SK-N-SH treated with all-trans-retinoic acid at 6 μM for 48 hours (cell line): ENCODE results near the gene TCF12.

Experiments
- ARNTL ChIP-seq: fragments of 450-650 bp; formaldehyde crosslinking; IDR thresholded peaks from 2 replicates; pipeline ENCODE4 v1.5.0; 2020; ENCODE audit warnings: low read depth, mild to moderate bottlenecking, moderate library complexity, borderline replicate concordance
- GLIS3 ChIP-seq: fragments of 250-450 bp; sonication (Bioruptor Pico); IDR thresholded peaks from 2 replicates; pipeline ENCODE4 v1.5.0; 2020; ENCODE audit warnings: mild to moderate bottlenecking, moderate library complexity
- ISL1 ChIP-seq: fragments of 250-450 bp; sonication (Bioruptor Pico); IDR thresholded peaks from 2 replicates; pipeline ENCODE4 v2.1.2; 2022; ENCODE audit warnings: mild to moderate bottlenecking, moderate library complexity
- RARB ChIP-seq: fragments of 250-450 bp; sonication (Bioruptor Pico); IDR thresholded peaks from 2 replicates; pipeline ENCODE4 v1.8.0; 2021; ENCODE audit warnings: mild to moderate bottlenecking, moderate library complexity
- TCF4 ChIP-seq: fragments of 250-450 bp; sonication (Bioruptor Pico); IDR thresholded peaks from 2 replicates; pipeline ENCODE4 v1.8.0; 2021; ENCODE audit warnings: mild to moderate bottlenecking, moderate library complexity, borderline replicate concordance
- TOX ChIP-seq: fragments of 250-450 bp; sonication (Bioruptor Pico); IDR thresholded peaks from 2 replicates; pipeline ENCODE4 v1.8.0; 2021; ENCODE audit warnings: mild to moderate bottlenecking, moderate library complexity, borderline replicate concordance
- ZC3H10 ChIP-seq: fragments of 250-450 bp; sonication (Bioruptor Pico); IDR thresholded peaks from 2 replicates; pipeline ENCODE4 v1.5.1; 2021; ENCODE audit warnings: mild to moderate bottlenecking, moderate library complexity
- ZFP3 ChIP-seq: fragments of 250-450 bp; sonication (Bioruptor Pico); IDR thresholded peaks from 2 replicates; pipeline ENCODE4 v1.5.0; 2020; ENCODE audit warnings: mild to moderate bottlenecking, moderate library complexity
- ZFP30 ChIP-seq: fragments of 450-650 bp; formaldehyde crosslinking; IDR thresholded peaks from 2 replicates; pipeline ENCODE4 v1.5.0; 2022; ENCODE audit warnings: mild to moderate bottlenecking, moderate library complexity
- ZNF565 ChIP-seq: fragments of 450-650 bp; formaldehyde crosslinking; conservative IDR thresholded peaks from 2 replicates; pipeline ENCODE4 v1.5.0; 2020; ENCODE audit warnings: low read depth, mild to moderate bottlenecking, moderate library complexity
- ZNF70 ChIP-seq: fragments of 450-650 bp; formaldehyde crosslinking; IDR thresholded peaks from 2 replicates; pipeline ENCODE4 v1.5.0; 2020; ENCODE audit warnings: mild to moderate bottlenecking, moderate library complexity
- TF ChIP-seq, protein P1 (sequence below): fragments of 250-450 bp; sonication (Bioruptor Pico); IDR thresholded peaks from 2 replicates; pipeline ENCODE4 v1.8.0; 2020; ENCODE audit warnings: mild to moderate bottlenecking, moderate library complexity, borderline replicate concordance
- TF ChIP-seq, protein P2 (sequence below): fragments of 250-450 bp; sonication (Bioruptor Pico); IDR thresholded peaks from 2 replicates; pipeline ENCODE4 v1.5.0; 2020; ENCODE audit warnings: mild to moderate bottlenecking, moderate library complexity
- TF ChIP-seq, protein P3 (sequence below): fragments of 250-450 bp; sonication (Bioruptor Pico); IDR thresholded peaks from 2 replicates; pipeline ENCODE4 v1.5.1; 2020; ENCODE audit warnings: low read depth, mild to moderate bottlenecking, moderate library complexity

DNA sequence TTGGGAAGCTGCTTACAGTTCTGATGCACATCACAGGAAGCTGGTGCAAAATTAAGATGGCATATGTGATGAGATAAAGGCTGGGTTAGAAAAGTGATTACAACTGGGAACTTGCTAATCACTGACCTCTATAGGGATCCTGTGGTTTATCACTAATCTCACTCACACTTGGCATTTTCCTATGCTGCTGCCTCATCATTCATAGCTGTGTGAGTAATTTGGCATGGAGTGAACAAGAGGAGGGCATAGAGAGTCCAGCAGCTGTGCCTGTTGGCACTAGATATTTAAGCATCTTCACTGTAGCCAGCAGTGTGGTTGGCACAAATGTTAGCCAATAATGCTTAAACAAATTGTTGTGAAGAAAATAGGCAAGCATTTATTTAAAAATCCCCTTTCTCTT is 240.1 kb downstream of the TCF12 start:
- TF ChIP-seq ZFP3 (CRISPR knock-in tag) (no peak), ZNF70 (CRISPR knock-in tag) (no peak), ZNF565 (CRISPR knock-in tag) (no peak), ZC3H10 (no peak), TOX (no peak), ZFP30 (CRISPR knock-in tag) (no peak), TCF4 (CRISPR knock-in tag) (no peak), RARB (no peak), GLIS3 (no peak), ARNTL (CRISPR knock-in tag) (no peak), ISL1 (no peak)
- TF ChIP-seq, protein P1, sequence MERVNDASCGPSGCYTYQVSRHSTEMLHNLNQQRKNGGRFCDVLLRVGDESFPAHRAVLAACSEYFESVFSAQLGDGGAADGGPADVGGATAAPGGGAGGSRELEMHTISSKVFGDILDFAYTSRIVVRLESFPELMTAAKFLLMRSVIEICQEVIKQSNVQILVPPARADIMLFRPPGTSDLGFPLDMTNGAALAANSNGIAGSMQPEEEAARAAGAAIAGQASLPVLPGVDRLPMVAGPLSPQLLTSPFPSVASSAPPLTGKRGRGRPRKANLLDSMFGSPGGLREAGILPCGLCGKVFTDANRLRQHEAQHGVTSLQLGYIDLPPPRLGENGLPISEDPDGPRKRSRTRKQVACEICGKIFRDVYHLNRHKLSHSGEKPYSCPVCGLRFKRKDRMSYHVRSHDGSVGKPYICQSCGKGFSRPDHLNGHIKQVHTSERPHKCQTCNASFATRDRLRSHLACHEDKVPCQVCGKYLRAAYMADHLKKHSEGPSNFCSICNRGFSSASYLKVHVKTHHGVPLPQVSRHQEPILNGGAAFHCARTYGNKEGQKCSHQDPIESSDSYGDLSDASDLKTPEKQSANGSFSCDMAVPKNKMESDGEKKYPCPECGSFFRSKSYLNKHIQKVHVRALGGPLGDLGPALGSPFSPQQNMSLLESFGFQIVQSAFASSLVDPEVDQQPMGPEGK (CRISPR knock-in tag): no peak
- TF ChIP-seq, protein P2, sequence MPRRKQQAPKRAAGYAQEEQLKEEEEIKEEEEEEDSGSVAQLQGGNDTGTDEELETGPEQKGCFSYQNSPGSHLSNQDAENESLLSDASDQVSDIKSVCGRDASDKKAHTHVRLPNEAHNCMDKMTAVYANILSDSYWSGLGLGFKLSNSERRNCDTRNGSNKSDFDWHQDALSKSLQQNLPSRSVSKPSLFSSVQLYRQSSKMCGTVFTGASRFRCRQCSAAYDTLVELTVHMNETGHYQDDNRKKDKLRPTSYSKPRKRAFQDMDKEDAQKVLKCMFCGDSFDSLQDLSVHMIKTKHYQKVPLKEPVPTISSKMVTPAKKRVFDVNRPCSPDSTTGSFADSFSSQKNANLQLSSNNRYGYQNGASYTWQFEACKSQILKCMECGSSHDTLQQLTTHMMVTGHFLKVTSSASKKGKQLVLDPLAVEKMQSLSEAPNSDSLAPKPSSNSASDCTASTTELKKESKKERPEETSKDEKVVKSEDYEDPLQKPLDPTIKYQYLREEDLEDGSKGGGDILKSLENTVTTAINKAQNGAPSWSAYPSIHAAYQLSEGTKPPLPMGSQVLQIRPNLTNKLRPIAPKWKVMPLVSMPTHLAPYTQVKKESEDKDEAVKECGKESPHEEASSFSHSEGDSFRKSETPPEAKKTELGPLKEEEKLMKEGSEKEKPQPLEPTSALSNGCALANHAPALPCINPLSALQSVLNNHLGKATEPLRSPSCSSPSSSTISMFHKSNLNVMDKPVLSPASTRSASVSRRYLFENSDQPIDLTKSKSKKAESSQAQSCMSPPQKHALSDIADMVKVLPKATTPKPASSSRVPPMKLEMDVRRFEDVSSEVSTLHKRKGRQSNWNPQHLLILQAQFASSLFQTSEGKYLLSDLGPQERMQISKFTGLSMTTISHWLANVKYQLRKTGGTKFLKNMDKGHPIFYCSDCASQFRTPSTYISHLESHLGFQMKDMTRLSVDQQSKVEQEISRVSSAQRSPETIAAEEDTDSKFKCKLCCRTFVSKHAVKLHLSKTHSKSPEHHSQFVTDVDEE (CRISPR knock-in tag): no peak
- TF ChIP-seq, protein P3, sequence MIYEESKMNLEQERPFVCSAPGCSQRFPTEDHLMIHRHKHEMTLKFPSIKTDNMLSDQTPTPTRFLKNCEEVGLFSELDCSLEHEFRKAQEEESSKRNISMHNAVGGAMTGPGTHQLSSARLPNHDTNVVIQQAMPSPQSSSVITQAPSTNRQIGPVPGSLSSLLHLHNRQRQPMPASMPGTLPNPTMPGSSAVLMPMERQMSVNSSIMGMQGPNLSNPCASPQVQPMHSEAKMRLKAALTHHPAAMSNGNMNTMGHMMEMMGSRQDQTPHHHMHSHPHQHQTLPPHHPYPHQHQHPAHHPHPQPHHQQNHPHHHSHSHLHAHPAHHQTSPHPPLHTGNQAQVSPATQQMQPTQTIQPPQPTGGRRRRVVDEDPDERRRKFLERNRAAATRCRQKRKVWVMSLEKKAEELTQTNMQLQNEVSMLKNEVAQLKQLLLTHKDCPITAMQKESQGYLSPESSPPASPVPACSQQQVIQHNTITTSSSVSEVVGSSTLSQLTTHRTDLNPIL: no peak
